Colonic mucosa (tissue), 4 donors: Measurements from ENCODE around the gene SLF1. TPM values are rescaled to one million over a fixed set of nuclear protein-coding genes. Genes with fewer than 3 reads are reported as not detected.

Experiments used
- DNase-seq: peaks from one replicate; pipeline ENCODE4 v3.0.0-alpha.2; 2020
- H3K27ac ChIP-seq: fragments of 200-600 bp; one replicate; pipeline ENCODE4 v1.8.0; 2021
- H3K27me3 ChIP-seq: fragments of 200-600 bp; one replicate; pipeline ENCODE4 v1.8.0; 2021
- H3K36me3 ChIP-seq: fragments of 200-600 bp; one replicate; pipeline ENCODE4 v1.8.0; 2021
- H3K4me1 ChIP-seq: fragments of 200-600 bp; one replicate; pipeline ENCODE4 v1.8.0; 2021; ENCODE audit warnings: mild to moderate bottlenecking
- H3K4me3 ChIP-seq: fragments of 200-600 bp; one replicate; pipeline ENCODE4 v1.8.0; 2021
- H3K9ac ChIP-seq, 2 donors: one replicate each; pipeline ENCODE4 v1.7.0; 2013; ENCODE audit warnings: control low read depth in 2 of 2, low read depth in 2 of 2, low read length in 2 of 2
- H3K9me3 ChIP-seq: fragments of 200-600 bp; one replicate; pipeline ENCODE4 v1.8.0; 2021
- CTCF ChIP-seq: fragments of 200-600 bp; IDR thresholded peaks from one replicate; pipeline ENCODE4 v1.8.0; 2022; ENCODE audit warnings: antibody characterized with exemption, mild to moderate bottlenecking
- intact Hi-C: fragments of 100-400 bp; cut with DNase I; formaldehyde crosslinking; loops from one replicate; pipeline ENCODE4 v1.14.1; 2022
- total RNA-seq, 2 donors: library from RNA; stranded (reverse); fragmentation: NEBNext Ultra II Directional in 1 of 2; extraction: Animal tissue kit (Norgen Biotek cat#: 25700) in 1 of 2; gene quantifications; one replicate each; pipeline ENCODE4 v1.2.1, GENCODE V29; 2021
- donor health status: healthy.
- donor health status: DM: no; HTN: no; CAD: no.
- donor health status: DM: no; HTN: no; CAD: no.

SLF1 gene
- total RNA-seq, 2 donors from 2014 or later, result 3.8 to 8.4 TPM

GRCh38 chr5:94640176-94640575 is 21.7 kb downstream of the SLF1 start:
- no peaks in the 10 kb centered on the region for H3K36me3 ChIP-seq
- H3K9ac ChIP-seq, result no peak overlapping the region
- no peaks in the 10 kb centered on the region for H3K27me3 ChIP-seq
- H3K4me3 ChIP-seq, result no peak overlapping the region
- H3K9me3 ChIP-seq, result no peaks in the 10 kb centered on the region
- no peak overlapping the region for H3K27ac ChIP-seq
- H3K4me1 ChIP-seq, result no peaks in the 10 kb centered on the region
- no peak for DNase-seq
- TF ChIP-seq CTCF, result no peak
- intact Hi-C loops, result no loop called here

GRCh38 chr5:94645053-94645452 is 26.6 kb downstream of the SLF1 start:
- no peak for TF ChIP-seq CTCF
- intact Hi-C loops, result no loop called here
- H3K27me3 ChIP-seq, result no peaks in the 10 kb centered on the region

GRCh38 chr5:94646758-94647157 is 28.3 kb downstream of the SLF1 start:
- Histone ChIP-seq H3K9ac (no peak overlapping the region), H3K27me3 (no peaks in the 10 kb centered on the region), H3K4me3 (no peak overlapping the region), H3K36me3 (no peaks in the 10 kb centered on the region), H3K9me3 (no peaks in the 10 kb centered on the region), H3K4me1 (no peaks in the 10 kb centered on the region), H3K27ac (no peak overlapping the region)
- intact Hi-C loops, result no loop called here
- TF ChIP-seq CTCF, result no peak
- DNase-seq, result no peak

More at GRCh38 chr5:94645053-94645452, 26.6 kb downstream of the SLF1 start:
- Histone ChIP-seq H3K36me3 (no peaks in the 10 kb centered on the region), H3K27ac (no peak overlapping the region), H3K9me3 (no peaks in the 10 kb centered on the region), H3K9ac (no peak overlapping the region), H3K4me1 (no peaks in the 10 kb centered on the region), H3K4me3 (no peak overlapping the region)
- no peak for DNase-seq

GRCh38 chr5:94649874-94650273 is 31.4 kb downstream of the SLF1 start:
- no peak overlapping the region for H3K9ac ChIP-seq
- H3K4me3 ChIP-seq, result no peak overlapping the region
- H3K36me3 ChIP-seq, result no peaks in the 10 kb centered on the region
- H3K9me3 ChIP-seq, result no peaks in the 10 kb centered on the region
- H3K4me1 ChIP-seq, result no peaks in the 10 kb centered on the region
- no peak overlapping the region for H3K27ac ChIP-seq
- H3K27me3 ChIP-seq, result no peaks in the 10 kb centered on the region
- intact Hi-C loops, result no loop called here
- TF ChIP-seq CTCF, result no peak
- DNase-seq, result no peak

GRCh38 chr5:94658272-94658671 is 39.8 kb downstream of the SLF1 start:
- no peak for TF ChIP-seq CTCF
- H3K9ac ChIP-seq, result no peak overlapping the region
- DNase-seq, result no peak
- H3K36me3 ChIP-seq, result no peaks in the 10 kb centered on the region
- H3K4me1 ChIP-seq, result no peaks in the 10 kb centered on the region
- H3K27me3 ChIP-seq, result no peaks in the 10 kb centered on the region
- no peak overlapping the region for H3K4me3 ChIP-seq
- intact Hi-C loops, result no loop called here
- no peak overlapping the region for H3K27ac ChIP-seq
- H3K9me3 ChIP-seq, result no peaks in the 10 kb centered on the region

- Histone ChIP-seq H3K27me3 (no peaks in the 10 kb centered on the region), H3K27ac (no peak overlapping the region), H3K36me3 (no peaks in the 10 kb centered on the region), H3K9me3 (no peaks in the 10 kb centered on the region), H3K4me3 (no peak overlapping the region), H3K9ac (no peak overlapping the region), H3K4me1 (no peaks in the 10 kb centered on the region)
- TF ChIP-seq CTCF, result no peak
- intact Hi-C loops, result no loop called here
- DNase-seq, result no peak
These were observed 42.0 kb downstream of the SLF1 start for GRCh38 chr5:94660506-94660905.
